ENCODE measurements around the gene DHX35.

The DHX35 gene

DNA sequence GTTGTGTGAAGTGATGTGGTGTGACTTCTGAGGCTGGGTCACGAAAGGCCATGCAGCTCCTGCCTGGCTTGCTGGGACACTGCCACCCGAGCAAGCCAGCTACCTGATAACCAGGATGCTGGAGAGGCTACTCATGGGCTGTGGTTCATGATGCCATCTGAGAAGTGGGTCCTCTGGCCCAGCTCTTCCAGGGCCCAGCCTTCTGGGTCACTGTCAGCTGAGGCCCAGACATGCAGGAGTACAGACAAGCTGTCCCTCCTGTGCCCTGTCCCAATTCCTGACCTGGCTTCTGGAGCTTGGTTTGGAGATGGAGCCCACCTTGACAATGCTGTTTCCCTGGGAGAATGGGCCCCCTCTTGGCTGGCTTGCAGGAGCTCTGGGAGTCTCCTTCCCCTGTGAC, 87.0 kb downstream of the DHX35 start:
- H3K4me1 ChIP-seq (ENCODE audit: insufficient read depth, low read length, severe bottlenecking) = peaks cover 9% of the 10 kb centered on the region
- no peaks in the 10 kb centered on the region for H3K27me3 ChIP-seq (ENCODE audit: insufficient read depth, low read length)
- no peak overlapping the region for H3K4me2 ChIP-seq (ENCODE audit: low read length)
- no peak overlapping the region for H3K4me3 ChIP-seq (ENCODE audit: low read depth, low read length, poor library complexity, severe bottlenecking)
- no peaks in the 10 kb centered on the region for H3K9me3 ChIP-seq (ENCODE audit: low read length)
- no peaks in the 10 kb centered on the region for H3K79me2 ChIP-seq (ENCODE audit: insufficient read depth, low read length)
- no peaks in the 10 kb centered on the region for H4K20me1 ChIP-seq (ENCODE audit: insufficient read depth, low read length)
- no peak overlapping the region for H2AFZ ChIP-seq (ENCODE audit: low read length)
- no peaks in the 10 kb centered on the region; the same call in 1 of the 2 replicates for H3K36me3 ChIP-seq (ENCODE audit: insufficient read depth, low read length)
- H3K27ac ChIP-seq (ENCODE audit: low read depth, low read length, poor library complexity, severe bottlenecking) = no peak overlapping the region
- TF ChIP-seq, protein P1, sequence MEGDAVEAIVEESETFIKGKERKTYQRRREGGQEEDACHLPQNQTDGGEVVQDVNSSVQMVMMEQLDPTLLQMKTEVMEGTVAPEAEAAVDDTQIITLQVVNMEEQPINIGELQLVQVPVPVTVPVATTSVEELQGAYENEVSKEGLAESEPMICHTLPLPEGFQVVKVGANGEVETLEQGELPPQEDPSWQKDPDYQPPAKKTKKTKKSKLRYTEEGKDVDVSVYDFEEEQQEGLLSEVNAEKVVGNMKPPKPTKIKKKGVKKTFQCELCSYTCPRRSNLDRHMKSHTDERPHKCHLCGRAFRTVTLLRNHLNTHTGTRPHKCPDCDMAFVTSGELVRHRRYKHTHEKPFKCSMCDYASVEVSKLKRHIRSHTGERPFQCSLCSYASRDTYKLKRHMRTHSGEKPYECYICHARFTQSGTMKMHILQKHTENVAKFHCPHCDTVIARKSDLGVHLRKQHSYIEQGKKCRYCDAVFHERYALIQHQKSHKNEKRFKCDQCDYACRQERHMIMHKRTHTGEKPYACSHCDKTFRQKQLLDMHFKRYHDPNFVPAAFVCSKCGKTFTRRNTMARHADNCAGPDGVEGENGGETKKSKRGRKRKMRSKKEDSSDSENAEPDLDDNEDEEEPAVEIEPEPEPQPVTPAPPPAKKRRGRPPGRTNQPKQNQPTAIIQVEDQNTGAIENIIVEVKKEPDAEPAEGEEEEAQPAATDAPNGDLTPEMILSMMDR (IDR thresholded peaks at IDR 0.05; ENCODE audit: low read length) = no peak
- no peak for TF ChIP-seq EZH2 (IDR thresholded peaks at IDR 0.05; ENCODE audit: borderline replicate concordance, low read length)
- no peaks in the 10 kb centered on the region for H3F3A ChIP-seq (ENCODE audit: insufficient read depth, low read length)
- H3K9me2 ChIP-seq (ENCODE audit: low read depth, low read length) = no peaks in the 10 kb centered on the region
- no peak overlapping the region for H3K9ac ChIP-seq (ENCODE audit: low read length)

DNA sequence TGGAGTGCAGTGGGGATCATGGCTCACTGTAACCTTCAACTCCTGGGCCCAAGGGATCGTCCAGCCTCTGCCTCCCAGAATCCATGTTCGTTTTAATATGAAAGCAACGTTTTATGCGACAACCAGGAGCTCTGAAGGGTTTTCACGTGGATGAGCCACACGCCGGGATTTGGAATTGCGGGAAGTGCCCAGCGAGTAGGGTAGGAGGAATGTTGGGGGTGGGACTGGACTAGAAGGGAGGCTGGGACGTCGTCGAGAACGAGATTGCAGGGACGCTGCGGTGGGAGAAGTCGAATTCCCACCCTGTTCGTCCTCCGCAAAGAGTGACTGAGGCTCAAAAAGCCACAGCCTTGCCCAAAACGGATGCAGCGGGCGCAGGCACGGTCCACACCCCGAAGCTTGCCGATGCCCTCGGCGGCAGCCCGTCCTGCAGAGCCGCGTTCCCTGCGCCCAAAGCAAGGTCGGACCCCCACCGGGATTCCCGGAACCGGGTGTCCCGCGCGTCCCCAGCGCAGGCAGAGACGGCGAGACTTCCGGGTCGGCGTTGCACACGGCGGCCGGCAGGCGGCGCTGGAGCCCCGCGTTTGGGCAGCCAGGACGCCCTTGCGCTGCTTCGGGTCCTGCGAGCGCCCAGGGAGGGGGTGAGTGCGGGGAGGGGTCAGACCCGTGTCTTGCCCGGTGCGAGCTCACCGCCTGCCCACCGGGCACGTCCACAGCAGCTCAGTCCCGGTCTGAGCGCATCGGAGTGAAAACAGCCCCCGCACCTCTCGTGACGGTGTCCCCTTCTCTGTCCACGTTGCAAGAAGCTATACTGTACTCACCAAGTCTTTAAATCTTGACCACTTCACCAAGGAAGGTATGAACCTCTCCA, 87.8 kb downstream of the DHX35 start:
- Histone ChIP-seq H3K9me3 (ENCODE audit: low read length) (no peaks in the 10 kb centered on the region), H3K36me3 (ENCODE audit: insufficient read depth, low read length) (no peaks in the 10 kb centered on the region), H3K79me2 (ENCODE audit: insufficient read depth, low read length) (no peaks in the 10 kb centered on the region), H3K4me2 (ENCODE audit: low read length) (peak overlapping the region; percentile 91), H3K27me3 (ENCODE audit: insufficient read depth, low read length) (no peaks in the 10 kb centered on the region), H3K4me3 (ENCODE audit: low read depth, low read length, poor library complexity, severe bottlenecking) (peak overlapping the region; percentile 72), H3K9me2 (ENCODE audit: low read depth, low read length) (no peaks in the 10 kb centered on the region), H2AFZ (ENCODE audit: low read length) (peak overlapping the region; percentile 97; the same call in 1 of the 2 replicates), H3K4me1 (ENCODE audit: insufficient read depth, low read length, severe bottlenecking) (peaks cover 9% of the 10 kb centered on the region), H3K27ac (ENCODE audit: low read depth, low read length, poor library complexity, severe bottlenecking) (no peak overlapping the region), H3F3A (ENCODE audit: insufficient read depth, low read length) (no peaks in the 10 kb centered on the region), H3K9ac (ENCODE audit: low read length) (peak overlapping the region; percentile 88), H4K20me1 (ENCODE audit: insufficient read depth, low read length) (no peaks in the 10 kb centered on the region)
- TF ChIP-seq EZH2 (IDR thresholded peaks at IDR 0.05; ENCODE audit: borderline replicate concordance, low read length) = no peak
- TF ChIP-seq, protein P1 (IDR thresholded peaks at IDR 0.05; ENCODE audit: low read length) = peak; percentile 92

DNA sequence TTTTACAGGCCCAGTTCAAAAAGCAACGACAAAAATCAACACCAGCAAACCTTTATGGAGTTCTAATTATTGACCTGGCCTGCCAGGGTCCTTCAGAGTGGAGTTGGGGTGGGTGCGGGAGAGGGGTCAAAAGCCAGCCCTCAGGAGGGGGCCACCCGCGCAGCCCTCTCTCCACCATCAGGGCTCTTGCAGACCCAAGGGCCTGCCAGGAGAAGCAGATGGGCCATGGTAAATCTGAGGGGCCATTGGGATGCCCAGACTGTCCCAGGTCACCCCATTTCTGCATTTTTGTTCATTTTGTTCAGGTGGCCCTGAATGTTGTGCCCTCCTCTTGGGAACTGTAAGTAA, 88.4 kb downstream of the DHX35 start:
- Histone ChIP-seq H3K9me3 (ENCODE audit: low read length) (no peaks in the 10 kb centered on the region), H3K9ac (ENCODE audit: low read length) (peak overlapping the region; percentile 41; the same call in 1 of the 2 replicates), H2AFZ (ENCODE audit: low read length) (no peak overlapping the region), H3K4me2 (ENCODE audit: low read length) (peak overlapping the region; percentile 91), H3K27ac (ENCODE audit: low read depth, low read length, poor library complexity, severe bottlenecking) (no peak overlapping the region), H3K36me3 (ENCODE audit: insufficient read depth, low read length) (no peaks in the 10 kb centered on the region), H3K4me3 (ENCODE audit: low read depth, low read length, poor library complexity, severe bottlenecking) (peak overlapping the region; percentile 72), H3K4me1 (ENCODE audit: insufficient read depth, low read length, severe bottlenecking) (peaks cover 9% of the 10 kb centered on the region), H3K79me2 (ENCODE audit: insufficient read depth, low read length) (no peaks in the 10 kb centered on the region), H3F3A (ENCODE audit: insufficient read depth, low read length) (no peaks in the 10 kb centered on the region), H3K9me2 (ENCODE audit: low read depth, low read length) (no peaks in the 10 kb centered on the region), H4K20me1 (ENCODE audit: insufficient read depth, low read length) (no peaks in the 10 kb centered on the region), H3K27me3 (ENCODE audit: insufficient read depth, low read length) (no peaks in the 10 kb centered on the region)
- no peak for TF ChIP-seq EZH2 (IDR thresholded peaks at IDR 0.05; ENCODE audit: borderline replicate concordance, low read length)
- TF ChIP-seq, protein P1 (IDR thresholded peaks at IDR 0.05; ENCODE audit: low read length) = no peak

Measured in OCI-LY1 (cell line).